Gastrocnemius medialis (tissue), 4 donors: ENCODE data around the gene PSAP. TPM values are rescaled to one million over a fixed set of nuclear protein-coding genes. Genes with fewer than 3 reads are reported as not detected.

Experiments used
- ATAC-seq, 2 donors: fragments of 150-250 bp; one replicate each; pipeline ENCODE4 v1.9.1; 2016
- DNase-seq, 2 donors: peaks; one replicate each; pipeline ENCODE4 v3.0.0-alpha.2; 2019
- H3K27ac ChIP-seq, 4 donors: fragments of 200-600 bp; sonication (generic); 1 replicate in 1 of 4; 2 replicates in 3 of 4; pipeline ENCODE4 v1.5.1; 2016 to 2018; ENCODE audit warnings: mild to moderate bottlenecking in 2 of 4, moderate library complexity in 1 of 4
- H3K27me3 ChIP-seq, 3 donors: fragments of 200-600 bp; sonication (generic) in 2 of 3; 1 replicate in 1 of 3; 2 replicates in 2 of 3; pipeline versions ENCODE4 v1.5.1 to v1.6.0; 2016 to 2019; ENCODE audit warnings: mild to moderate bottlenecking in 1 of 3, moderate library complexity in 1 of 3
- H3K36me3 ChIP-seq, 2 donors: fragments of 200-600 bp; sonication (generic) in 1 of 2; one replicate each; pipeline ENCODE4 v1.5.1; 2017 to 2018
- H3K4me1 ChIP-seq, 2 donors: fragments of 200-600 bp; sonication (generic) in 1 of 2; one replicate each; pipeline ENCODE4 v1.5.1; 2016 to 2017; ENCODE audit warnings: mild to moderate bottlenecking in 2 of 2
- H3K4me3 ChIP-seq, 4 donors: fragments of 200-600 bp; sonication (generic) in 3 of 4; 1 replicate in 1 of 4; 2 replicates in 3 of 4; pipeline ENCODE4 v1.5.1; 2016 to 2019; ENCODE audit warnings: mild to moderate bottlenecking in 2 of 4
- H3K9me3 ChIP-seq, 3 donors: fragments of 200-600 bp; sonication (generic) in 2 of 3; 1 replicate in 1 of 3; 2 replicates in 2 of 3; pipeline ENCODE4 v1.5.1; 2016 to 2019
- CTCF ChIP-seq, 5 experiments: fragments of 450-650 bp in 3 of 5; fragments of 200-600 bp in 2 of 5; sonication (generic) in 2 of 5; IDR thresholded peaks in 4 of 5; conservative IDR thresholded peaks in 1 of 5; 1 replicate in 4 of 5; 2 replicates in 1 of 5; pipeline ENCODE4 v1.5.1; 2016 to 2019; ENCODE audit warnings: antibody characterized with exemption in 5 of 5, mild to moderate bottlenecking in 3 of 5, moderate library complexity in 3 of 5
- POLR2A ChIP-seq, 2 donors: fragments of 450-650 bp; IDR thresholded peaks; one replicate each; pipeline ENCODE4 v1.6.1; 2017; ENCODE audit warnings: antibody characterized with exemption in 2 of 2, mild to moderate bottlenecking in 2 of 2, moderate library complexity in 2 of 2
- in situ Hi-C, 4 donors: fragments of 200-750 bp; cut with MboI; loops; one replicate each; pipeline versions ENCODE4 v1.15.0 to v1.8.0; 2017; ENCODE audit warnings: low sequenced_read_pairs in 4 of 4
- intact Hi-C: fragments of 100-400 bp; cut with DNase I; formaldehyde crosslinking; loops from one replicate; pipeline ENCODE4 v1.15.1; 2023; ENCODE audit warnings: low total_unique reads
- total RNA-seq, 4 donors: library from RNA; depleted of rRNA; stranded (reverse); fragments of >200 nt; gene quantifications; one replicate each; pipeline versions ENCODE4 v1.1.0 to v1.2.3, GENCODE V29; 2016

Gene PSAP
- total RNA-seq, 4 donors from 2014 or later = 833 to 1,730 (median 1,179) TPM

GRCh38 chr10:71779641-71780040 is 71.4 kb downstream of the PSAP start:
- ATAC-seq = no peak
- peaks cover 8 to 14% of the 10 kb centered on the region in 2 donors for H3K4me1 ChIP-seq
- intact Hi-C loops = no loop called here
- in situ Hi-C loops = no loop called here
- H3K36me3 ChIP-seq = no peaks in the 10 kb centered on the region
- no peak for DNase-seq
- no peak overlapping the region for H3K4me3 ChIP-seq
- TF ChIP-seq POLR2A (IDR thresholded peaks at IDR 0.05) (no peak), CTCF (IDR thresholded peaks at IDR 0.05 in 4 of 5, conservative IDR thresholded peaks at IDR 0.05 in 1 of 5) (no peak)
- H3K27ac ChIP-seq = no peak overlapping the region
- H3K27me3 ChIP-seq = no peaks in the 10 kb centered on the region
- no peaks in the 10 kb centered on the region for H3K9me3 ChIP-seq

- no peak overlapping the region for H3K4me3 ChIP-seq
- H3K27ac ChIP-seq = no peak overlapping the region
- in situ Hi-C loops = no loop called here
- ATAC-seq = no peak
- no peaks in the 10 kb centered on the region for H3K27me3 ChIP-seq
- DNase-seq = no peak
- no peaks in the 10 kb centered on the region for H3K36me3 ChIP-seq
- peaks cover 19 to 25% of the 10 kb centered on the region in 2 donors for H3K4me1 ChIP-seq
- TF ChIP-seq CTCF (IDR thresholded peaks at IDR 0.05 in 4 of 5, conservative IDR thresholded peaks at IDR 0.05 in 1 of 5) (no peak), POLR2A (IDR thresholded peaks at IDR 0.05) (no peak)
- H3K9me3 ChIP-seq = no peaks in the 10 kb centered on the region
- intact Hi-C loops = no loop called here
Observed at GRCh38 chr10:71778071-71778825, 72.8 kb downstream of the PSAP start.

- Histone ChIP-seq H3K4me3 (no peak overlapping the region), H3K36me3 (no peaks in the 10 kb centered on the region), H3K4me1 (peaks cover 24 to 32% of the 10 kb centered on the region in 2 donors), H3K27ac (no peak overlapping the region), H3K27me3 (no peaks in the 10 kb centered on the region), H3K9me3 (no peaks in the 10 kb centered on the region)
- no peak for DNase-seq
- intact Hi-C loops (no loop called here), in situ Hi-C loops (no loop called here)
- TF ChIP-seq POLR2A (IDR thresholded peaks at IDR 0.05) (no peak), CTCF (IDR thresholded peaks at IDR 0.05 in 4 of 5, conservative IDR thresholded peaks at IDR 0.05 in 1 of 5) (no peak)
- no peak for ATAC-seq
Observed at GRCh38 chr10:71777213-71777985, 73.7 kb downstream of the PSAP start.

GRCh38 chr10:71776481-71776925 is 74.5 kb downstream of the PSAP start:
- intact Hi-C loops (no loop called here), in situ Hi-C loops (no loop called here)
- Histone ChIP-seq H3K4me3 (no peak overlapping the region), H3K9me3 (no peaks in the 10 kb centered on the region), H3K27ac (no peak overlapping the region), H3K4me1 (peaks cover 33 to 41% of the 10 kb centered on the region in 2 donors), H3K27me3 (no peaks in the 10 kb centered on the region), H3K36me3 (no peaks in the 10 kb centered on the region)
- TF ChIP-seq CTCF (IDR thresholded peaks at IDR 0.05 in 4 of 5, conservative IDR thresholded peaks at IDR 0.05 in 1 of 5) (no peak), POLR2A (IDR thresholded peaks at IDR 0.05) (no peak)
- no peak for ATAC-seq
- DNase-seq = no peak
